ENCODE measurements around the gene ANKRD33. TPM values are rescaled to one million over a fixed set of nuclear protein-coding genes. Genes with fewer than 3 reads are reported as not detected.

ANKRD33 gene
- total RNA-seq, 3 donors from 2014 or later, result not detected

DNA sequence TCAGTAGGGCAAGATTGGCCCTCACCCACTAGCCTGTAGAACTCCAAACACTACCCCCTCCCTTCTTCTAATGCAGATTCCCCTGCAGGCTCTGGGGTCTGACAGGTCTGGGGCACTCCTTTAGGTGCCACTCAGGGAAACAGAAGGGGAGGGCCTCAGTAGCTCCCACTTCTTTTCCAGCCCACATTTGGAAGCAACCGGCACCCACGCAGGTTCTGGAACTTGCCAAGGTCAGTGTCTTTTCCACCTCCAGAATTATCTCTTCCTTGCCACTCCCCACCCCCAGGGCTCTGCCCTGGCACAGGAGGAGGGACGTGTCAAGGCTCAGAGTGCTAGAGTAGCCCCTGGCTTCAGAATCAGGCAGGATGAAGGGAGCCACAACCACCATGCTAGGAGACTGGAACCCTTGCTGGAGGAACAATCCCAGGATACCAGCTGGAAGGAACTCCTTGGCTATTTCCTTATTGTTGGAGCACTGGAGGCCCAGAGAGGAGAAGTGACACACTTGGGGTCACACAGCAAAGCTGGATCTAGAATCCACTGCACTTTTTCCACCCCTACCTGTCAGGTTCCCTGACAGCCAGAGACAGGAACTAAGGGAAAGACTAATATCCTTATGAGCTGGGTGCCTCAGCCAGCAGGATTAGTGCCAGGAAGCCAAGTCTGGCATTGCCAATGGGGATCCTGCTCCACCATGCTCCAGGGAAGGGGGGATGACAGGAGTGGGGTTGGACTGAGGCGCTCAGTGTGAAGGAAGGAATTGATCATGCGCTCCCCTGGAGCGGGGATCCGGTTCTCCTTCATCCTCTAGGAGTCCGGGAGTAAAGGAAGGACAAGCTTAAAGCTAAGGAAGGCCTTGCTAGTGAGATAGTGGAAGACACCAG, 37.6 kb upstream of the ANKRD33 start:
- ATAC-seq, result no peak
- no peaks in the 10 kb centered on the region for H3K36me3 Mint-ChIP-seq (ENCODE audit: insufficient read depth)
- H3K4me3 Mint-ChIP-seq, result no peak overlapping the region
- no peaks in the 10 kb centered on the region for H3K9me3 Mint-ChIP-seq
- H3K4me1 Mint-ChIP-seq (ENCODE audit: low read depth), result peaks cover 15% of the 10 kb centered on the region
- no peak for DNase-seq
- peaks cover 29% of the 10 kb centered on the region for H3K27me3 Mint-ChIP-seq (ENCODE audit: low read depth)

DNA sequence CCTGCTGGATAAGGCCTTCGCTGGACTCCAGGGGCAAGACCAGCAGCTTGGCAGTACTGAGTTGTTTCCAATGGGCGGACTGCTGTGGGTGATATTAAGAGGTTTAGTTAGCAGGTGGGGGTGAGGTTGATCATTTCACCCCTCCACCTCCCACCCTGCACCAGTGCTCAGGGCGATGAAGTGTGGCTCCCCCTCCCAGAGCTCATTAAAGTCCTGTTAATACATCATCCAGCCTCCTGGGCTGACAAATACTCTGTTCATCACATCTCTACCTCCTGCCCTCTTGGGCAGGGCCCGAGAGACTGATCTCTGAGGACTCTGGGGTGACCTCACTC, 37.0 kb upstream of the ANKRD33 start:
- DNase-seq (no peak), ATAC-seq (no peak)
- H3K27me3 Mint-ChIP-seq (ENCODE audit: low read depth), result peaks cover 23% of the 10 kb centered on the region
- peaks cover 14% of the 10 kb centered on the region for H3K4me1 Mint-ChIP-seq (ENCODE audit: low read depth)
- no peaks in the 10 kb centered on the region for H3K36me3 Mint-ChIP-seq (ENCODE audit: insufficient read depth)
- no peak overlapping the region for H3K4me3 Mint-ChIP-seq
- no peaks in the 10 kb centered on the region for H3K9me3 Mint-ChIP-seq

DNA sequence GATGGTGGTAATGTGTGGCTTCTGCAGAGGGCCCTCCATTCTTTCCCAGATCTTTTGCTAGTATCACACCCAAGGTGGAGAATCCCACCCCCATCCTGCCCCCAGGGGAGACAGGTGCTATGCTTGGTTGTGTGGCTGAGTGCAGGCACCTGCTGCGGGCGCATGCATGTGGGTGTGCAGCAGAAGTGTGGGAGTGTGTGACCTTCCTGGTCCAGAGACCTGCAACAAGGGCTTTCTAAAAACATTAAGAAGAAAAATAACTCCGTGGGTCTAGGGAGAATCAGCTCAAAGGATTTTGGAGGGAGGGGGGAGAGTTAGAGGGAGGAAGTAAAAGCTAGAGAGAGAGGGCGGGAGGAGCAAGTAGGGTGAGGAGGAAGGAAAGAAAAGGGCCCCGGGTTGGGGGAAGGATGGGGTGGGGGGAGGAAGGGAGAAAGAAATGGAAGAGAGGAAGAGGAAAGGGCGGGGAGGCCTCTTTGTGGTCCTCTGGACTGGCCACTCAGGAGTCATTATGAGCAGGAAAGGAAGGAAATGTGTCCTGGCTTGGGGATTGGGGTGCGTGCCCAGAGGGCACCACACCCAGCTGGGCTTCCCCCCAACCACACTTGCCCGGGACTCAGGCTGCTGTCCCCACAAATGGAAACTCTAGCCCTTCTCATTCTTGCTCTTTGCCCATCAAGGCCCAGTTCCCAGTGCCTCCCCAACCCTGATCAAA, 36.3 kb upstream of the ANKRD33 start:
- no peak for ATAC-seq
- H3K9me3 Mint-ChIP-seq, result no peaks in the 10 kb centered on the region
- H3K4me3 Mint-ChIP-seq, result no peak overlapping the region
- H3K4me1 Mint-ChIP-seq (ENCODE audit: low read depth), result peaks cover 11% of the 10 kb centered on the region
- DNase-seq, result no peak
- H3K36me3 Mint-ChIP-seq (ENCODE audit: insufficient read depth), result no peaks in the 10 kb centered on the region
- H3K27me3 Mint-ChIP-seq (ENCODE audit: low read depth), result peaks cover 23% of the 10 kb centered on the region

DNA sequence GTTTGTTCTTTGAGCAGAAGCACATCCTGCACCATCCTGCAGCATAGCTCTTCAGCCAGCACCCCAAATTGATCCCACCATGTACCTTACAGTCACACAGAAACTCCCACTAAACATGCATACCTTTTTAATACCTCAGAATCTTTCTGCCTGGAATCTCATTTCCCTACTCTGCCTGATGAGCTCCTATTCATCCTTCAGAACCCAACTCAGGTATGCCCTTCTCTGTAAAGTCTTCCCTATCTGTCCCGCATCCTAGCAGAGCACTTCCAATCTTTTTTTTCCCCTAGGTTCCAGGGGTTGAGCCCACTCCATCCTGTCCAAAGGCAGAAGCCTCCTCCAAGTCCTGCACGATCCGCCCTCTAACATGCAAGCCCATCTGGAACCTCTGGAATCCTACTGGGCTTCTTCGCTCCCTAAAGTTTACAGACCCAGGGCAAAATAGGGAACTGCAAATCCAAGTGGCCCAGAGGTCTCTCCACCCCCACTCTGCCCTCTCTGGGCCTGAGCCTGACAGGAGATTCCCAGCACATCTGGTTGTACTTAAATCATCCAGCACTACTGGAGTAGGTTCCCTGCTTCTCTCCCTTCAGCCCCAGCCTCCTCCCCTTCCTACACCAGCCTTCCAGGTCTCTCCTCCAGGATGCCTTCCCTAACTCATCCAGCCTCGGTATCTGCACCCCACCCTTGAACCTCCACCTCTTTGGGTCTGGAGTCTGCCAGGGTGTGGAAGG, 35.3 kb upstream of the ANKRD33 start:
- ATAC-seq (no peak), DNase-seq (no peak)
- Mint-ChIP-seq H3K9me3 (no peaks in the 10 kb centered on the region), H3K36me3 (ENCODE audit: insufficient read depth) (no peaks in the 10 kb centered on the region), H3K4me1 (ENCODE audit: low read depth) (peaks cover 9% of the 10 kb centered on the region), H3K27me3 (ENCODE audit: low read depth) (peaks cover 25% of the 10 kb centered on the region), H3K4me3 (no peak overlapping the region)

DNA sequence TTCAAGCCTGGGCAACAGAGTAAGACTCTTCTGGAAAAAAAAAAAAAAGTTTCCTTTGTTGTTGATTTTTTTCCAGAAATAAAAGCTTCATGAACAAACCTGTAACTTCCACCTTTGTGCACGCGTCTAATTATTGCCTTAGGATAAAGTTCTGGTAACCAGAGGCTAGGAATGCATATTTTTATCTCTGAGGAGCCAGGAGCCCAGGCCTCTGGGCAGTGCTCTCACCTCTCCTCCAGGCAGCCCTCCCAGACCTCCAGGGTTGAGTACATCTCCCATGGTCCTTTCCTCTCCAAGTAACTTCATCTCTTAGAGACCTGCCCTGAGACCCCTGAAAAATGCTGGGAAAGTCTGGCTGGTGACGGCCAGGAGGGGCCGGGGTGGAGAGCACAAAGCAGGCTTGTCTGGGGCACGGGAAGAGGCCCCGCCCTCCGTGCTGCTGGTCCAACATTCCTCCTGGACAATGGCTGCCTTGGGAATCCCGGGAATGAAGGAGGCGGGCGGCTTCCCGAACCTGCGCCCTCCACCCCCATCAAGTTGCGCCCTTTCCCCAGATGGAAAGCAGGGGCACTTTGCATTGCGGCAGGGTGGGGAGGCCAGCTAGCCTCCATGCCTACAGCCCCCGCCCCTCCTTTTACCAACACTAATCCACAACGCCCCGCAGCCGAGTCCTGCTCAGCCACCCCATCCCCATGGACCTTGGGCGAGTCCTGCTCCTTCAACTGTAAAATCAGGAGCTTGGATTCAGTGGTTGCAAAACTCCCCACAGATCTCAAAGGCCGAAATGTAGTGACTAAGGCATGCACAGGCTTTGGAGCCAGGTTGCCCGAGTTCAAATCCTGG, 32.1 kb upstream of the ANKRD33 start:
- H3K36me3 Mint-ChIP-seq (ENCODE audit: insufficient read depth), result no peaks in the 10 kb centered on the region
- H3K9me3 Mint-ChIP-seq, result no peaks in the 10 kb centered on the region
- no peak for ATAC-seq

DNA sequence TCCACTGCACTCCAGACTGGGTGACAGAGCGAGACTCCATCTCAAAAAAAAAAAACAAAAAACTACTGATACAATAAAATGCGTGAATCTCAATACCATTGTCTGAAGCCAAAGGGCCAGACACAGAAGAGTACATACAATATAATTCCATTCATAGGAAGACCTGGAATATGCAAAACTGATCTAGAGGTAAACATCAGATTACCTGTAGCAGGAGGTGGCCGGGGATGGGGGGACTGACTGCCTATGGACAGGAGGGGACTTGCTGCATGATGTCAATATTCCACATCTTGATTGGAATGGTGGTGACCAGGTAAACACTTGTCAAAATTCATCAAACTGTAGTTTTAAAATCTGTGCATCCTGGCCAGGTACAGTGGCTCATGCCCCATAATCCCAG, 26.9 kb upstream of the ANKRD33 start:
- H3K4me3 Mint-ChIP-seq, result no peak overlapping the region
- no peaks in the 10 kb centered on the region for H3K36me3 Mint-ChIP-seq (ENCODE audit: insufficient read depth)
- ATAC-seq (no peak), DNase-seq (no peak)
- peaks cover 9% of the 10 kb centered on the region for H3K4me1 Mint-ChIP-seq (ENCODE audit: low read depth)
- H3K27me3 Mint-ChIP-seq (ENCODE audit: low read depth), result peaks cover 54% of the 10 kb centered on the region
- no peaks in the 10 kb centered on the region for H3K9me3 Mint-ChIP-seq

More for the DNA sequence above, 32.1 kb upstream of the ANKRD33 start:
- no peak for DNase-seq
- H3K27me3 Mint-ChIP-seq (ENCODE audit: low read depth), result peaks cover 25% of the 10 kb centered on the region
- no peak overlapping the region for H3K4me3 Mint-ChIP-seq
- peaks cover 6% of the 10 kb centered on the region for H3K4me1 Mint-ChIP-seq (ENCODE audit: low read depth)

DNA sequence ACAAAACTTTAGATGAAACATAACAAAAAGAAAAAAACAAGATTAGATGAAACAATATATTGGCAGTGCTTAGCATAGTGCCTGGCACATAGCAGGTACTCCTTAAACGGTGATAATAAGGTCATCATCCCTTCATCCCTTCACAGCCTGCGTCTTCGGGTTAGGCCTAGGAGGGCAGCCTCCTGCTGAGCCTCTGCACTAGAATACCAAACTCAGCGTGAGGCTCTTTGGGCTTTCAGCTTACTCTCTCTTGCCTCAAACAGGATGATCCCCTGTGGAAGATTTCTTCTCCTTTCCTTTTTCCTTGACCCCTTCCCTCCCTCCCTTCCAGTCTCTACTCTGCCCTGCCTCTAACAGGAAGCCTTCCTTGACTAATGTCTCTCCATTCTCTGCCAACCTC, 25.0 kb upstream of the ANKRD33 start:
- Mint-ChIP-seq H3K27me3 (ENCODE audit: low read depth) (peaks cover 52% of the 10 kb centered on the region), H3K9me3 (no peaks in the 10 kb centered on the region), H3K4me1 (ENCODE audit: low read depth) (peaks cover 9% of the 10 kb centered on the region), H3K4me3 (peak overlapping the region; percentile 16), H3K36me3 (ENCODE audit: insufficient read depth) (no peaks in the 10 kb centered on the region)
- DNase-seq (no peak), ATAC-seq (no peak)

DNA sequence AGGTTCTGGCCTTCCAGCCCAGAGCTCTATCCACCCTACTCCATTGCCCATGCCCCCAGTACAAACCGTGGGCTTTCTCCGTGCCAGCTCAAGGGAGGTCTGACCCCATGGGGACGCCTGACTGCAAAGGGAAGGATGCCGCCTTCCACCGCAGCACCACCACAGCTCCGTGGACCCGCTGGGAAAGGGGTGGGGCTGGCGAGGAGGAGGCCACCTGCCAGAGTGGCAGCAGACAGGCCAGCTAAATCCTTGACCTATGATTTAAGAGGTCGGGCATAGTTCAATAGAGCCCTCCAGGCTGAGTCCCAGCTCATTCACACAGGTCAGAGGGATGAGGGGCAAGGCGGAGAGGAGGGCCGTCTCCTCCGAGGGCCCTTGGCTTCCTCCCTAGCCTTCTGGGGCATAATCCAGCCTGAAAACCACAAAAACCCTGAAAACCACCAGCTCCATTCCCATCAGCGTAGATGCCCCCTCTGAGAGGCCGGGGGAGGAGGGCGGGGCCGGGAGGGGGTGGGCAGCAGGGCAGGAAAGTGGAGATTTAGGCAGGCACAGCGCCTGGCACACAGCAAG, 24.5 kb upstream of the ANKRD33 start:
- Mint-ChIP-seq H3K36me3 (ENCODE audit: insufficient read depth) (no peaks in the 10 kb centered on the region), H3K4me1 (ENCODE audit: low read depth) (peaks cover 14% of the 10 kb centered on the region), H3K4me3 (peak overlapping the region; percentile 50), H3K9me3 (no peaks in the 10 kb centered on the region), H3K27me3 (ENCODE audit: low read depth) (peaks cover 57% of the 10 kb centered on the region)
- ATAC-seq (no peak), DNase-seq (no peak)

DNA sequence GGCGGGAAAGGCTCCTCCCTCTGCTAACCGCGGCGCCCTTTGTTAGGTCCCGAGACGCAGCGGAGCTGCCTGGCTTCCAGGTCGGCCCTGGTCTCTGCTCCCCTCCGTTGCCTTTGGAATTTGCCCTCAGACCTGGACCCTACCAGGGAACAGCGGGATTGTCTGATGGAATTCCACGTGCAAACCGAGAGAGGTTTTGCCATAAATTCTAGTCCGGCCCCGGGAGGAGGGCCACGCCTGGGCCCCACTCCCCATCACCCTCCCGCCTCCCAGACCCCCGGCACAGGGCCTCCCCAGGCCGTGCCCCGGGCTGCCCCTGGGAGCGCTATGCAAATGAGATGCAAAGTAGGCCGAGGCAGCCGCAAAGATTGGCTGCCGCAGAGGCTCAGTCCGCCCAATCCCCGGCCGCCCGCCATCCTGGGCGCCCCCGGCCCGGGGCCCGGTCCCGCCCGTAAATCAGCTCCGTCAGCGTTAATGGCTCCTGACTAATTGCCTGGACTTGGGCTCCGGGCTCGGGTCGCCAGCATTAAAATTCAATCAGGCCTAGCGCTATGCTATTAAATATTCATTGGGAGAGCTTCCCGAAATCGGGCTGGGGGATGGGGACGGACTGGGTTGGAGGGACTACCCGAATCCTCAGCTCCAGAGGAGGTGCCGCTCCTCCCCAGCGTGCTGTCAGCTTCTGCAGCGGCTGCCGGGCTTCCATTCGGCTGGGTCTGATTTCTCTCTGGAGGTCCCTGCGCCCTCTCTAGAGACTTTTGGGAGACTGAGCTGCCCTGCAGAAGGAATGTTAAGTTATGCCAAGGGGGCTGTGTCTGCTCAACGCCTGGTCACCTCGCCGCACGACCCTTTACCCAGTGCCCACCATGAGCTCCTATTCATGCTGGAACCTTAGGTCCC, 23.7 kb upstream of the ANKRD33 start:
- no peak for DNase-seq
- H3K27me3 Mint-ChIP-seq (ENCODE audit: low read depth), result peaks cover 63% of the 10 kb centered on the region
- no peaks in the 10 kb centered on the region for H3K9me3 Mint-ChIP-seq
- peaks cover 20% of the 10 kb centered on the region for H3K4me1 Mint-ChIP-seq (ENCODE audit: low read depth)
- no peaks in the 10 kb centered on the region for H3K36me3 Mint-ChIP-seq (ENCODE audit: insufficient read depth)
- ATAC-seq, result peak; percentile 74 to 86
- H3K4me3 Mint-ChIP-seq, result peak overlapping the region; percentile 37

DNA sequence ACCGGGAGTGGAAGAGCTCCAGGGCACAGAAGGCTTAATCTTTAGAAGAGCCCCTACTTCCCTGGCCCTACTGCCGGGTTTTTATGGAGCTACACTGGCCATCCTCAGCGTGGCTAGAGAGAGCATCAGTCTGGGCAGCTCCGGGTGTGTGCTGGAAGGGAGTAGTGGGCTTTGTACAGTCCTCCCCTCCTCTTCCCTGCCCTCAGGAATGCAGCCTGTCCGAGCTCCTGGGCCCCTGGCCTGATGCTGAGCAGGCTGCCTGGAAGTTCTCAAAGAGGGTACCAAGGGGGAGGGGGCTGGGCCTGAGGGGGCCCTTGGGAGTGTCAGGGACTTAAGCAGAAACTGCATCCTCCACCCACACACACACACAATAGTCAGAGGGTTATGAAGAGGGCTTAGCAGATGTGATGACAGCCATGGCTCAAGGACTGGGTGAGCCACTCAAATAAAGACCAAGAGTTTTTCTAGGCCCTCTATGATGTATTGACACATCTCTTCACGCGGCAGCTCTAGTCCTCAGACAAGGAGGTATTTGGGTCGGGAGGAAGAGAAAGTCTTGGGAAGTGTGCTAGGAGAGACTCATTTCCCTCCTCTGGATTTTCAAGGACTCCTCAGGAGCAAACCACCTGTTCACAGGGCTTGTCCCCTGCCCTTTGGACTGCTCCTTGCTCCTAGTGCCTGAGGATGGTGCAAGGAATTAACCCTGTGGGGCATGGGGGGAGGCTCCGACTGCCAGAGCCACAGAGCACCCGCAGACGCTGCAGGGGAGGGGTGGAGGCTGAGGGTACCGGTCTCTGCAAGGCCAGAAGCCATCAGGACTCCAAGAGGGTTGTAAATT, 22.9 kb upstream of the ANKRD33 start:
- ATAC-seq, result no peak
- H3K4me3 Mint-ChIP-seq, result peak overlapping the region; percentile 37
- DNase-seq, result no peak
- no peaks in the 10 kb centered on the region for H3K36me3 Mint-ChIP-seq (ENCODE audit: insufficient read depth)
- peaks cover 23% of the 10 kb centered on the region for H3K4me1 Mint-ChIP-seq (ENCODE audit: low read depth)
- no peaks in the 10 kb centered on the region for H3K9me3 Mint-ChIP-seq
- H3K27me3 Mint-ChIP-seq (ENCODE audit: low read depth), result peaks cover 64% of the 10 kb centered on the region

DNA sequence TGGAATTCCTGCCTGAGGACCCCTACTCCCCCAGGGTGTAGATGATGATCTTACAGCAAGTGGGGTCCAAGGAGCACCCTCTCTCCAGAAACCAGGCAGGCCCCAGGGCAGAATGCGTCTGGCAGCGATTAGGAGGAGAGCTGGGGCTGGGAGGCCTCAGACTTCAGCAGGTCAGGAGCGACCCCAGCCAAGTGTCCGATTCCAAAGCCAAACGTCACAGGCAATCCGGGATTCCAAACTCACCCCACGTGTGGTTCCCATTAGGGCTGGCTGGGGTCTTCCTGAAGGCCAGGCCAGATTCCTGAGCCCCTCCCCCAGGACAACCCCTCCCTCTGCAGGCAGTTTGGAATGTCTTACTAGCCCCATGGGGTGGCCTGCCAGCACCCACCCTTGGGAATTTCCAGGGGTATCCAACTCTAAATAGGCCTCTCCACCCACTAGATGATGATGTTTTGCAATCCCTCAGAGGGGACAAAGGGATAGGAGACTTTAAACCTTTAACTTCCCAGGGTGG, 22.1 kb upstream of the ANKRD33 start:
- Mint-ChIP-seq H3K4me3 (no peak overlapping the region), H3K4me1 (ENCODE audit: low read depth) (peaks cover 27% of the 10 kb centered on the region), H3K9me3 (no peaks in the 10 kb centered on the region), H3K36me3 (ENCODE audit: insufficient read depth) (no peaks in the 10 kb centered on the region), H3K27me3 (ENCODE audit: low read depth) (peaks cover 69% of the 10 kb centered on the region)
- ATAC-seq (no peak), DNase-seq (no peak)

DNA sequence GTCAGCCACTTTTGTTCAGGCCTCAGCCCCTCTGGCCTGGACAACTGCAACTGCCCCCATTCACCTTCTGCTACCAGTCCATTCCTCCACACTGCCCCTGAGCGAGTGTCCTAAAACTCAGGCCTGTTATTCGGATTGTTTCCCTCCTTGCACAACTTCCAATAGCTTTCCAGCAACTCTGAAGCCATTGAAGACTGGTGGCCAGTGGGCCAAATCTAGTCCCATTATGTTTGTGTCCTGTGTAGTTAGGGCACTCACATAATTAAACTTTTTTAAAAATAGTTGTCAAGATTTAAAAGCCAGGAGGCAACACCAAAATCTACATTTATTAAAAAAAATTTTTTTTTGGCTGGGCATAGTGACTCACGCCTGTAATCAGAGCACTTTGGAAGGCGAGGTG, 21.6 kb upstream of the ANKRD33 start:
- H3K27me3 Mint-ChIP-seq (ENCODE audit: low read depth), result peaks cover 70% of the 10 kb centered on the region
- peaks cover 27% of the 10 kb centered on the region for H3K4me1 Mint-ChIP-seq (ENCODE audit: low read depth)
- DNase-seq, result no peak
- H3K9me3 Mint-ChIP-seq, result no peaks in the 10 kb centered on the region
- H3K36me3 Mint-ChIP-seq (ENCODE audit: insufficient read depth), result no peaks in the 10 kb centered on the region
- ATAC-seq, result no peak
- no peak overlapping the region for H3K4me3 Mint-ChIP-seq

All from activated T-cell treated with anti-CD3 and anti-CD28 coated beads, Interleukin-2, amount 50 U/mL, for 4 hours (primary cell).